Ascending aorta (tissue), 2 donors: ENCODE data around the gene HELT. TPM values are rescaled to one million over a fixed set of nuclear protein-coding genes. Genes with fewer than 3 reads are reported as not detected.
A peak's percentile ranks its signal among the peaks of the same experiment; 100 is the strongest.
"Not testable (repeated sequence)": the region's sequence is repeated elsewhere in the genome, so short reads cannot be mapped to it uniquely, and the experiment has no call there.

Experiments used
- DNase-seq, 2 donors: peaks; one replicate each; pipeline ENCODE4 v3.0.0-alpha.2; 2019; ENCODE audit warnings: low spot score in 2 of 2
- H3K27ac ChIP-seq, 2 donors: fragments of 200-600 bp; sonication (generic); one replicate each; pipeline ENCODE4 v1.5.1; 2016 to 2017; ENCODE audit warnings: mild to moderate bottlenecking in 1 of 2
- H3K27me3 ChIP-seq: fragments of 200-600 bp; sonication (generic); one replicate; pipeline ENCODE4 v1.5.1; 2017
- H3K36me3 ChIP-seq, 2 donors: fragments of 200-600 bp; sonication (generic); one replicate each; pipeline ENCODE4 v1.5.1; 2016
- H3K4me1 ChIP-seq, 2 donors: fragments of 200-600 bp; sonication (generic); one replicate each; pipeline ENCODE4 v1.5.1; 2016 to 2017; ENCODE audit warnings: mild to moderate bottlenecking in 1 of 2
- H3K4me3 ChIP-seq, 2 donors: fragments of 200-600 bp; sonication (generic); one replicate each; pipeline ENCODE4 v1.5.1; 2016 to 2017; ENCODE audit warnings: mild to moderate bottlenecking in 1 of 2
- H3K9me3 ChIP-seq, 2 donors: fragments of 200-600 bp; sonication (generic); one replicate each; pipeline ENCODE4 v1.5.1; 2016
- intact Hi-C: fragments of 100-400 bp; cut with DNase I; formaldehyde crosslinking; loops from one replicate; pipeline ENCODE4 v1.15.1; 2023
- total RNA-seq: library from RNA; depleted of rRNA; stranded (reverse); fragments of >200 nt; gene quantifications from one replicate; pipeline ENCODE4 v1.1.0, GENCODE V29; 2016
- TF ChIP-seq, protein P1 (sequence below), 3 experiments: fragments of 200-600 bp in 2 of 3; fragments of 450-650 bp in 1 of 3; sonication (generic) in 2 of 3; IDR thresholded peaks; one replicate each; pipeline ENCODE4 v1.5.1; 2016 to 2019; ENCODE audit warnings: antibody characterized with exemption in 3 of 3, mild to moderate bottlenecking in 1 of 3, moderate library complexity in 1 of 3

The HELT gene
- total RNA-seq, 1 donor from 2014 or later = not detected

DNA sequence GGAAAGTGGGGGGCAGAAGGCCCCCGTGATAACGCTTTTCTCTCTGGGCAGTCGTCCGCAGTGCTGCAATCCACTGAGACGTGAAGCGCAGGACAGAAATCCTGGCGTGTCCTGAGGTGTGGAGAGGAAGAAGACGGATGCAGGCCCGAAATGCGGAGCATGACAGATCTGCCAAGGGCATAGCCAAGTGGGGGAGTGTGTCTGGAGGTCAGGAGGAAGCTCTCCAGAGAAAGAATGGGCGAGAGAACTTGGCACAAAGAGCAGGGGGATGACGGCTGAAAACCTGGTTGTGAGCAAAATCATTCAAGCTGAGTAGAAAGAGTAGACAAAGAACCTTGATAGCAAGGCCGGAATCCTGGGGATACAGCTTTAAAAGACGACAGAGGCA, 23.7 kb upstream of the HELT start:
- intact Hi-C loops = no loop called here
- TF ChIP-seq, protein P1, sequence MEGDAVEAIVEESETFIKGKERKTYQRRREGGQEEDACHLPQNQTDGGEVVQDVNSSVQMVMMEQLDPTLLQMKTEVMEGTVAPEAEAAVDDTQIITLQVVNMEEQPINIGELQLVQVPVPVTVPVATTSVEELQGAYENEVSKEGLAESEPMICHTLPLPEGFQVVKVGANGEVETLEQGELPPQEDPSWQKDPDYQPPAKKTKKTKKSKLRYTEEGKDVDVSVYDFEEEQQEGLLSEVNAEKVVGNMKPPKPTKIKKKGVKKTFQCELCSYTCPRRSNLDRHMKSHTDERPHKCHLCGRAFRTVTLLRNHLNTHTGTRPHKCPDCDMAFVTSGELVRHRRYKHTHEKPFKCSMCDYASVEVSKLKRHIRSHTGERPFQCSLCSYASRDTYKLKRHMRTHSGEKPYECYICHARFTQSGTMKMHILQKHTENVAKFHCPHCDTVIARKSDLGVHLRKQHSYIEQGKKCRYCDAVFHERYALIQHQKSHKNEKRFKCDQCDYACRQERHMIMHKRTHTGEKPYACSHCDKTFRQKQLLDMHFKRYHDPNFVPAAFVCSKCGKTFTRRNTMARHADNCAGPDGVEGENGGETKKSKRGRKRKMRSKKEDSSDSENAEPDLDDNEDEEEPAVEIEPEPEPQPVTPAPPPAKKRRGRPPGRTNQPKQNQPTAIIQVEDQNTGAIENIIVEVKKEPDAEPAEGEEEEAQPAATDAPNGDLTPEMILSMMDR (IDR thresholded peaks at IDR 0.05) = no peak
- H3K9me3 ChIP-seq = no peaks in the 10 kb centered on the region

DNA sequence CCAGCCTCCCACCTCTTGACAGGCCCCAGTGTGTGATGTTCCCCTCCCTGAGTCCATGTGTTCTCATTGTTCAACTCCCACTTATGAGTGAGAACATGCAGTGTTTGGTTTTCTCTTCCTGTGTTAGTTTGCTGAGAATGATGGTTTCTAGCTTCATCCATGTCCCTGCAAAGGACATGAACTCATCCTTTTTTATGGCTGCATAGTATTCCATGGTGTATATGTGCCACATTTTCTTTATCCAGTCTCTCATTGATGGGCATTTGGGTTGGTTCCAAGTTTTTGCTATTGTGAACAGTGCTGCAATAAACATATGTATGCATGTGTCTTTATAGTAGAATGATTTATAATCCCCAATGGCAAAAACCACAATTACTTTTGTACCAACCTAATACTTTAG, 20.6 kb upstream of the HELT start:
- H3K4me3 ChIP-seq, H3K9me3 ChIP-seq, H3K36me3 ChIP-seq, H3K27me3 ChIP-seq, H3K4me1 ChIP-seq, DNase-seq, H3K27ac ChIP-seq, intact Hi-C loops: not testable (repeated sequence)

More for the DNA sequence above, 23.7 kb upstream of the HELT start:
- DNase-seq = no peak
- Histone ChIP-seq H3K36me3 (no peaks in the 10 kb centered on the region), H3K4me1 (no peaks in the 10 kb centered on the region), H3K27ac (no peak overlapping the region), H3K4me3 (no peak overlapping the region), H3K27me3 (no peaks in the 10 kb centered on the region)

DNA sequence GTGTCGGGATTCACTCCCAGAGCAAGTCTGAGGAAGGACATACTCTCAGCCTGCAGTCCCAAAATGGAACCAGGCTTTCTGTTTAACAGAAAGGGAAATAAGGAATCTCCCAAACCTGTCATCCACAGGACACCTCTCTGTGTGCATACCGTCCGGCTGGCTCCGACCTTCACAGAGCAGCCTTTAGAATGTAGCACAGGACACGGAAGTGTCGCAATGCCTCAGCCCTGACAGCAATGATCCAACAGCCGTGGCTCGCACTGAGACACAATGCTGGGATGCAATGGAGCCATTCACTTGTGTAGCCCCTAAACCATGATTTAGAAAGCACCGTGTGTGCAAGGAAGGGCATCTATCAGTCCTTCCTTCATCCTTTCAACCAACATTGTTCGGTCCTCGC, 15.5 kb upstream of the HELT start:
- no peaks in the 10 kb centered on the region for H3K27me3 ChIP-seq
- TF ChIP-seq, protein P1 (IDR thresholded peaks at IDR 0.05) = no peak
- H3K4me1 ChIP-seq = no peaks in the 10 kb centered on the region
- intact Hi-C loops = loop anchor here (10.0 kb wide), 1 partner anchor 132 kb away; no protein-coding TSS in a partner anchor
- H3K4me3 ChIP-seq = no peak overlapping the region
- H3K9me3 ChIP-seq = no peaks in the 10 kb centered on the region
- no peak overlapping the region for H3K27ac ChIP-seq
- no peak for DNase-seq
- H3K36me3 ChIP-seq = no peaks in the 10 kb centered on the region

DNA sequence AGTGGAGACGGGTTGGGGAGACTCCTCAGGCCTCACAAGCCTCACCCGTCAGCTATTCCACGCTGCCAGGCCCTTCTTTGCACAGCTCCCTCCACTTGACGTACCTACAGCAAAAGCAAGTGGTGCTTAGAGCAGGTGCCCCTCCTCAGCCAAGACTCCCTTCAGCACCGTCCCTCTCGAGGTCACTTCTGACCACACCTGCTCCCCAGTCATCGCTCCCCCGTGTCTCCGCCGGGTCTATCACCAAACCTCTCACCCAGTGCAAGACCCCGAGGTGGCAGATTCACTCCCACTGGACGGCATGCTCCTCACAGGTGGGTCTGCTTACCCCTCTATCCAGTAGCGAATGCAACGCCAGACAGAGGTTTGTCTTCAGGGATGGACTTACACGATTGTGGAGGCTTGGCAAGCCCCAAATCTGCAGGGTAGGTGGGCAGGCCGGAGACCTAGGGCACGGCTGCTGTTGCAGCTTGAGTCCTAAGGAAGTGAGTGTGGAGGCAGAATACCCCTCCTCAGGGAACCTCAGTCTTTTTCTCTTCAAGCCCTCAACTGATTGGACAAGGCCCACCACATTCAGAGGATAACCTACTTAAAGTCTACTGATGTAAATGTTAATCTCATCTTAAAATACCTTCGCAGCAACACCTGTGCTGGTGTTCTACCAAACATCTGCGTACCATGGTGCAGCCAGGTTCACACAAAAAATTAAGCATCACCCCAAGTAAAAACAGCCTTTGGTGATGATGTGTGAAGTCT, 14.5 kb upstream of the HELT start:
- Histone ChIP-seq H3K4me1 (no peaks in the 10 kb centered on the region), H3K27ac (no peak overlapping the region), H3K27me3 (no peaks in the 10 kb centered on the region), H3K4me3 (no peak overlapping the region), H3K36me3 (no peaks in the 10 kb centered on the region), H3K9me3 (no peaks in the 10 kb centered on the region)
- no peak for DNase-seq
- intact Hi-C loops = loop anchor here (10.0 kb wide), 1 partner anchor 131 kb away; no protein-coding TSS in a partner anchor
- TF ChIP-seq, protein P1 (IDR thresholded peaks at IDR 0.05) = no peak

DNA sequence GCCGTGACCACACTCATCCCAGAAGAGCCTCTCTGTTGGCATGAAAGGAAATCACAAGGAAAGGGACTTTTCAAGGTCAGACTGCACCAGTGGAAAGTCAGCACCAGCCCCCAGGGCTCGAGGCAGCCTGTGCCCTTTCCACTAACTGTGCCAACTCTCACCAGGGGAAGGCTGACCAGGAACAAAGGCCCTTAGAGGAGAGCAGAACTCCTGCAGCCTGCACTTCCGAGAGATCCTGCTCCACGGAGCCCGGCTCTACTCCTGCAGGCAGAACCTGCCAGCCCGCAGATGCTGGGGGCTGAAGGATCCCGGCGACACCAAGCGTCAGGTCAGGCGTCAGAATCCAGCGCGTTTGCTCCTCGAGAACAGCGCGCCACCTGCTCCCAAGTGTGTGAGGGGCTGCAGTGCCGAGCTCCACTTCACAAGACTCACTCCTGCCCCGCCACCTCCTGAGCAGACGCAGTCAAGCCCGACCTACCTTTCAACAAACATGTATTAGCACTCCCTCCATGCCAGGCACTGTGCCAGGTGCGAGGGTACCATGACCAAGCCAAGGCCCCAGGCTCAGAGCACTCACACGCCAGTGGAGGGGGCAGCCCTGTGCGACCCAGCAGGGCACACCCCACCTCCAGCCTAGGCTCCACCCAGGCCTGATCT, 13.6 kb upstream of the HELT start:
- no peaks in the 10 kb centered on the region for H3K27me3 ChIP-seq
- no peaks in the 10 kb centered on the region for H3K36me3 ChIP-seq
- no peaks in the 10 kb centered on the region for H3K4me1 ChIP-seq
- intact Hi-C loops = loop anchor here (1.0 to 10.0 kb wide), 2 partner anchors 130 to 258 kb away; no protein-coding TSS in a partner anchor
- no peak overlapping the region for H3K27ac ChIP-seq
- TF ChIP-seq, protein P1 (IDR thresholded peaks at IDR 0.05) = no peak
- DNase-seq = no peak
- H3K9me3 ChIP-seq = no peaks in the 10 kb centered on the region
- peak overlapping the region; percentile 16 to 48 for H3K4me3 ChIP-seq

DNA sequence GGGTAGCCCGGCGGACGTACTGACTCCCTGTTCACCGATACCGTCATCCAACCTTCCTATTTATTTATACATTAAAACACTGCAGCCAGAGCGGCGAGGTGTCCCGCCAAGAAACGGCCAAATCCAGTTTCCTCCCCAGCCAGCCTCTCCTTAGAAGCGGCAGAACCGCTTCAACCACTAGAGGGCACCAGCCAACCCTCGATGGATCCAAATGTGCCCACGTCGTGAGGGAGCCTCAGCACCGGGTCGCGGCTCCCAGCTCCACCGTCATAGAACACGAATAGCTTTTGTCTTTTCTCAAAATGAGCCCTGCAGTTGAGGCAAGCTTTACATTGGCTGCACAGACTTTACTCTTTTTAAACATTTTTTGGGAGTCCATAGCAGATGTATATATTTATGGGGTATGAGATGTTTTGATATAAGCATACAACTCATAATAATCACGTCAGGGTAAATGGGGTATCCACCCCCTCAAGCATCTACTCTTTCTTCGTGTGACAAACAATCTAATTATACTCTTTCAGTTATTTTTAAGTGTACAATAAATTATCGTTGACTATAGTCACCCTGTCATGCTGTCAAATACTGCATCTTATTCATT, 13.0 kb upstream of the HELT start:
- intact Hi-C loops = loop anchor here (1.0 to 10.0 kb wide), 2 partner anchors 129 to 259 kb away; no protein-coding TSS in a partner anchor
- TF ChIP-seq, protein P1 (IDR thresholded peaks at IDR 0.05) = peak; percentile 62 to 95 (median 95)
- peak; percentile 38 to 90 for DNase-seq
- no peak overlapping the region for H3K27ac ChIP-seq
- H3K9me3 ChIP-seq = no peaks in the 10 kb centered on the region
- peak overlapping the region; percentile 16 to 48 for H3K4me3 ChIP-seq
- no peaks in the 10 kb centered on the region for H3K36me3 ChIP-seq
- H3K4me1 ChIP-seq = no peaks in the 10 kb centered on the region
- no peaks in the 10 kb centered on the region for H3K27me3 ChIP-seq
